KG1 (cell line): ENCODE data around the gene CD58.
"Not testable (repeated sequence)": the region's sequence is repeated elsewhere in the genome, so short reads cannot be mapped to it uniquely, and the experiment has no call there.

ENCODE experiments used
- DNase-seq: peaks from one replicate; lab custom pipeline; 2025; lab: John Stamatoyannopoulos, UW

The CD58 gene

DNA sequence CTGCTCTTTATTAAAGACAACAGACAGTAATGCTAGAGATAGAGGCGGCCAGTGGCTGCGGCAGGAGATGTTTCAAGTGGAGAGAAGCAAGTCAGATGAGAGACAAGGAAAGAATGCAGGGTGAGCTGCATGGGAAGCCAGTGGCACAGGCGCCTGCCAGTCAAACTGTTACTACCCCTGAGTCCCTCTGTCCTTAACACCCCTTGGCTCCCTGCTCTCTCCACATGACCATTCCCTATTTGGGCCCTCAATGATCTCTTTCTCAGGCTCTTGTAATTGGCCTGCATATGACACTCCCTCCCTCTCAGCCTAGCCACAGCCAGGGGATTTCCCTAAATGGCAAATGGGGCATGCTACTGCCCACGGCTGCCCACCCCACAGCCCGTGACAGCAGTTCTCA, 22.6 kb upstream of the CD58 start:
- DNase-seq = not testable (repeated sequence)

DNA sequence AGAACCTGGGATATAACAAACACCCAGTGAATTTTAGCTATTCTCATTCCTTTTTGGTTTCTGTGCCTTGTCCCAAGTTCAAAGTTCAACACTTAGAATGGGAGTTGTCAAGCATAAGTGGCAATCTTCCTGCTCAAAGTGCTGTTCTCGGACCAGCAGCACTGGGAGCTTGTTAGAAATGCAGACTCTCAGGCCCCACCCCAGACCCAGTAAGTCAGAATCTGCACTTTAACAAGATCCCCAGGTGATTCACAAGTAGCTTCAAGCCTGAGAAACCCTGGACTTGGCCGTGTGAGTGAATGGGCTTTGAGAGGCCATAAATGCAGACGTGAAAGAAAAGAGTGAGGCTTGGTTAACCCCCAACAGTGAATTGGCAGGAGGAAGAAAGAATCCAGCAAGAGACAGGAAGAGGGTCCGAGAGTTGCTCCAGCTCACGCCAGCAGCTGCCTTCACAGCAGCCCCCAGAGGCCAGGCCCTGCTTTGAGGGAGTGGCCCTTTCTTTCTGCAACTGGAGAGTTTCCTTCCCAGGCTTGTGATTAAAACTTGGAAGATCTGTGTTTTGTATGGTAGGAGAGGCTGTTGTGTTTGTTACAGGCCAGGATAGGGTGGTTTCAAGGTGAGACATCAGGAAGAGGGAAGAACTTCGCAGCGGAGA, 21.3 kb upstream of the CD58 start:
- DNase-seq = not testable (repeated sequence)

DNA sequence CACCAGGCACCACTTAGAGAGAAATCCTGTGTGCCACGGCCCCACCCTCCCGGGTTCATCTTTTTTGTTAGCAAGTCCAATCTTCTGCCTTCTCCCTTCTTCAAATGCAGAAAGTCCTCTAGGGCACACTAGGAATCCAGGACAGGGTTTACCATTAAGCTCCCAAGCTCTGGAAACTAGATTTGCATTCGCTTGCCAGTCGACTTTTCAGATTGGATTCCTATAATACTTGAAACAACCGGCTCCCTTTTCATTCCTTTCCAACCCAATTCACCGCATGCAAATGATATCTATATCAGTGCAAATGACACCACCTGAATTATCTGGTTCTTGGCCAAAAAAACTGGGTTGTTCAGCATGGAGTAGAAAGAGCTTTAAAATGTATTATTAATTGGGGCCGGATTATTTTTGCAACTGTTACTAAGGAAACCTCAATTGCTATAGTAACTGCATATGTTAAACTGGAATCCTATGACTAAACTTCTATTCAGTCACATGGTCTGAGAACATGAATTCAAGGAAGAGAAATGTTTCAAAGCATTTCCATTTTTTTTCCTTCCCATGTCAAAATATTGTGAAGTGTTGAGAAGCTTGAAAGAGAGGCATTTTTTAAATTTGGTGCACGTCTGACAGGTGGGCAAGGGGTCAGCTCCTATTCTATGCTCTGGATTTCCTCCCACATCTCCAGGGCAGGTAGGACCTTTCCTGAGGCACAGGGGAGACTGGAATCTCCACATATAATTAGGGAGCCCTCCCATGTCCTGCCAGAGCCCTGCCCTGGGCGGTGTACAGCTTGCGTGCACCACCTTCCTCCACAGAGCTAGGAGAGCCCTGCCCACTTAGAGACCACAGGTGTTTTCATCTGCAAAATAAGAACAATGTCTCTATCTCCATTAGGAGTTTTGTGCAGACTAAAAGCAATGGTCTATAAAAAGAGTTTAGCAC, 20.5 kb upstream of the CD58 start:
- not testable (repeated sequence) for DNase-seq

DNA sequence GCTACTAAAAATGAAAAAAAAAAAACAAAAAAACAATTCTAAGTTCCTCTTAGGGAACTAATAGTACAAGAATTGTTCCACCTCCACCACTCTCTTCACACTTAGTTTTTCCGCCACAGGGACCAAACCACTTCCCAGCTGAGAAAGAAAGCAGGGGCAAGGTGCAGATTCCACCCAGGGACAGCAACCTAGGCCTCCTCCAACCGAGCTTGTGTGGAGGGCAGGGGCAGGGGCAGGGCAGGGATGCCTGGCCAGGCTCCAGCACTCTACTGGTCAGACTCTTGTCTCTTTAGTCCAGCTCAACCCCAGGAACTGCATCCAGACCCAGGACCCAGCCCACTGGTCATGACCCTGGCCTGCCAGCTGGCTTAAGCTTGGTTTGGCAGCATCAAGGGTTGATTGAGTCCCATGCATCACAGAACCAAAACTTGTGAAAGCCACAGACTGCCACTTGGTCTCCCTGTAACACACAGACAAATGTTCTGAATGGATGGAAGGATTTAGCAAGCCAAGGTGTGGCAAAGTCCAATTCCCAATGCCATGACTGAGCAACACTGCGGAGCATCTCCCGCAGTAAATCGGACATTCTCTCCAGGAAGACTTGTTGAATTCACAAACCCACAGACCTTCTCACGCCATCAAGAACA, 19.7 kb upstream of the CD58 start:
- DNase-seq = not testable (repeated sequence)

DNA sequence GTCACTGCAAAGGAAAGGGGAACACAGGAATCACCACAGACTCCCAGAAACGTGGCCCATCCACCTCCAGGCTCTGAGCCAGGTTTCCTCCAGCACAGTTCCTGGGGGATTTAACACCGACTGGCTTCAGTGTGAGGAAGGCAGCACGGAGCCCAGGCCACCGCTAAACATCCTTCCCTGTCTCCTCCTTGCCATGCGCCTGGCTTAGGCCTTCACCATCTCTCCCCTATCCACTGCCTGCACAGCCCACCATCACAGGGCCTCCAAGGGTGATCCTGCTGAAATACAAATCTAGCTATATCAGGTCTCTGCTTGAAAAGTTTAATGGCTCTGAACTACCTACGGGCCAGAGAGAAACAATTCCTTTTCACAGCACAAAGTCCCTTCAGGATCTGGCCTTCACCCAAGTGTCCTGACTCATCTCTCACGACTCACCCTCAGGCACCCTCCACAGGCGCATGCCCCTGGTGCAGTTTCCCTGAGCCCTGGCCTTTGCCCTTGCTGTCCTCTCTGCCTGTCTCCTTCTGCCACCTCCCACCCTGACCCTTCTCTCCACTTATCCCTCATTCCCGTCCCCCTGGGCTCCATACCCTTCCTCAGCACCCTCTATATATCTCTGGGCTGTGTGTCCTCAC, 18.4 kb upstream of the CD58 start:
- DNase-seq = not testable (repeated sequence)

DNA sequence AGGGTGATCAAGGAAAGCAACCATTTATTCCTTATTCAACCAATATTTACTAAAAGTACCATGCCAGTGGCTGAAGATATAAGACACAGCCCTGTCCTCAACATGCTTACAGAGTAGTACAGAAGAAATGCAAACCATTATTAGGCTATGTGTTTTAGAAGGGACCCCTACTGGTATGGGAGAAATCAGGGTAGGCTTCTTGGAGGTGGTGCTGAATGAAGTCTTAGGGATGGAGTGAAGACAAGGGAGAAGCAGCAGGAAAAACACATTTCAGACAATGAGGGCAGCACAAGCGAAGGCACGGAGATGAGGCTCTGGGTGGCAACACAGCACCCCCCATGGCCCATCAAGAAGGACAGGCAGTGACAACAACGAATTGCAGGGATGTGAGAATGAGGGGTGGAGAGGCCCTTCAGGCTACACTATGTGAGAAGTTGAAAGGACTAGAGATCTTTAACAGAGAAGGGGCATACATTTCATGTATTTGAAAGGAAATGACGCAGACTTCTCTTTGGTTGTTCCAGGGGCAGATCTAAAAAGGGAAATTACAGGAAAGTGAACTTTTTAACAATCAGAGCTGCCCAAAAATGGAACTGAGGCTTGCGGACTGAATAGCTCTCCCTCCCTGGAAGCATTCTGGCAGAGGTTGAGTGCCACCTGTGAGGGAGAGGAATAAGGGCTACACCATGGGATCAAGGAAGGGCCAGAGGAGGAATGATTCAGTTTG, 16.8 kb upstream of the CD58 start:
- DNase-seq = no peak

DNA sequence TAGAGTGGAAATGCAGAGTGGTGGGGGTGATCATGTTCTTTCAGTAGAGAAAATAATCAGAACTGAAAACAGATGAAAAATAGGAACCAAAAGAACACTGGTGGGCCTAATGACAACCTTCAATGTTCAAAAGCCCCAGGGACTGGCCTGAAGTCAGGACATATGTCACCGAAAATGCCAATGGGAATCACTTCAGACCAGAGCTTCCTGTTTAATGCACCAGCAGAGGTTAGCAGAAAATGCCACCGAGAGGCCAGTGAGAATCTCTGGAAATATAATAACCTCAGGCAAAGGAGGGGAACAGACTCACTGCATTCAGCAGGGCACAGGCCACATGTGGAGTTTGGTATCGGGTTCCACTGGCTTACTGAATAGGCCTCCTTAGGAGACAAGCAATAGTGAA, 15.9 kb upstream of the CD58 start:
- no peak for DNase-seq

DNA sequence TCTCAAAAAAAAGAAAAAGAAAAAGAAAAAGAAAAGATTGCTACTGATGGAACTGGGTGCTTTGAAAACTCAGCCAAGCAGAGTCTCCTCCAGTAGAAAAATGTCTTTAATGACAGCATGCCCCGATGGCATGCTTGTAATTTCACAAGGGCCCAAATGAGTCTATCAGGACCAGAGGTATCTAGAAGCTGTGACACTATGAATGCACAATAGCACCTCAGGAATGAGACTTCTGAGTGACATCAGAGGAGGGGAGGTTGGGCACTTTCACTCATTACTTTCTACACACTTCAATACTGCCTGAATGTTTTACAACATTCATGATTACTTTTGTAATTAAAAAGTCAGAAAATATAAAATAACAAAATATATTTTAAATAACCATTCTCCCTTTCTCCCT, 15.1 kb upstream of the CD58 start:
- DNase-seq = no peak

DNA sequence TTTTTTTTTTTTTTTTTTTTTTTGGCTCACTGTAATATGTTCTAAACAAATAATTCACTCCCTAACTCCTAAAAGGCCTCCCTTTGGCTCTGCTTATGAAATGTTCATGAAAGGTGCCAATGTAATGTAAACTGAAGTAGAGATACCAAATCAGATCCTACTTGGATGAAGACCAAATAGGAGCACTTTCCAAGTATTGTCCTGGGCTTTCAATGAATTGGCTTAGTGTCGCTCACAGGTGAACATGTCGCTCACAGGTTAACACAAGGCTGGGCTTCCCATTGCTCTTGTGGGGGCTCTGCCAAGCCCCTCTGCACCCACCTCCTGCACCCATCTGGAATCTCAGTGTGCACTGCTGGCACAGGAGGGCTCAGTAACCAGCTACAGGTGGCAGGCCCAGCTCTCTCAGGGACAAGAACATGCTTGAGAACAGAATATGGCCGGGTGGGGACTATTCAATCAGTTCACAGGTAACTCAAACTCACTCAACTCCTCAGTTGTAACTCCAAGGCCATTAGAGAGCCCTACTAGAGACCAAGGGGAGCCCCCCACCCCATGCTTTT, 10.6 kb upstream of the CD58 start:
- no peak for DNase-seq

DNA sequence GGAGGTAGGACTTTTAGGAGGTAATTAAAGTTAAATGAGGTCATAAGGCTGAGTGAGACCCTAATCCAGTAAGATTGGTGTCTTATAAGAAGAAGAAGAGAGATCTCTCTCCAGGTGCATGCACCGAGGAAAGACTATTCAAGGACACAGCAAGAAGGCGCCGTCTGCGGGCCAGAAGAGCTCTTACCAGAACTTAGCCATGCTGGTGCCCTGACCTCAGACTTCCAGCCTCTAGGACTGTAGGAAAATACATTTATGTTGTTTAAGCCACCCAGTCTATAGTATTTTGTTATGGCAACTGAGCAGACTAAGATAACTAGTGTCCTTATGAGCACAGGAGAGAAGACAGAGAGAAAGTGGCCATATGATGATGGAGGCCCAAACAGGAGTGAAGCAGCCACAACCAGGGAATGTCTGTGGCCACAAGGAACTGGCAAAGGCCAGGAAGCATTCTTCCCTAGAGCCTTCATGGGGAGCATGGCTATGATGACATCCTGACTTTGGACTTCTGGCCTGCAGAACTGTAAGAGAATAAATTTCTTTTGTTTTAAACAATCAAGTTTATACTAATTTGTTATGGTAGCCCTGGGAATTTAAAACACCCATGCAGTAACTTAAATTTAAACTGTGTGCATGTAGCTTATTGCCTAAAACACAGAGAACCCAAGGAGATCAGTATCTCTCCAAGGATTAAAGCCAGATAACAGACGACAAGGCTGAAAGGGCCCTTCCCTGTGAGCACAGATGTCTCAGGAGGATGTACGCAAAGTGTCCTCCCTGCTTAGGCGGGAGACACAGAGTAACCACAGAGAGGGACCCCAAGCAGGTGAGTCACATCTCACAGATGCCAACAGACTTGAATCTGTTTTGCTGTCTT, 9.9 kb upstream of the CD58 start:
- no peak for DNase-seq

DNA sequence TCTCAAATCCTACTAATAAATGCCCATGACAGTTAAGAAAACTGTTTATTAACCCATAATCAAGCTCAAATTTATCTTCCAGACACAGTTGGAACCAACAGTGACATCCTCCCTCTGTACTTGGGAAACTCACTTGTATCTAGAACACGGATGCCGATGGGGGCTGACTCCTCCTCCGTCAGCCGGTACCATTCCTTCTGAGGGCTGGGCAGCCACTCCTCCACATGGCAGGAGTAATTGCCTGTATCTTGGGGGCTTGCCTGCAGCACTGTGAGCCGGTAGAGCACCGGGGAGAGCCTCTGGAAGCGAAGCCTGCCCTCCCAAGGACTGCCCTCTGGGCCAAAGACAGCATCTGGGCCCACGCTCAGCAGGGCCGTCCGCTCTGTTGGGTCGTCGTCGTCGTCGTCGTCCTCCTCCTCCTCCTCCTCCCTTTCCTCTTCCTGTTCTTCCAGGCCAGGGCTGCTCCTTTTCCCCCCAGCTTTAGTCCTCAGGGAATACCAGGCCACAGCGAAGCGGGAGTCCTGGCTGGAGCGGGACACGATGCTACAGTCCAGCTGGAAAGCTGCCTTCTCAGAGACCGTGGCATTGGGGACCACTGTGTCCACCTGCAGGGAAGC, 8.5 kb upstream of the CD58 start:
- DNase-seq = no peak

DNA sequence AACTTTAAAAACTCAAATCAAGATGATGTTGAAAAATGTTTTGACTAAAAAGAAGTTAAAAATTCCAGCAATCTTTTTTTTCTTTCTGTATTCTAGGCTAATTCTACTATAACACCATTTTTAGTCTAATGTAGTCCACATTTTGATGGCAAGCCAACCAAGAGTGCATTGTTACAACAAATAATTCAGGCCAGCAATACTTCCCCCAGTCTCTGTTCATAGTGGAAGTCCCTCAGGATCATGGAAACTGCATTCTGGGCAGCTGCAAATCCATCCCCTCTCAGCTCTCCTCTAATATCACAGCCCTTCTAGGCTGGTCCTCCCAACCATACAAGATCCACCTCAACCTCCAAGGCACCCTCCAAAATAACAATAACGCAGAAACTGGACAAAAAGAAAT, 7.8 kb upstream of the CD58 start:
- DNase-seq = no peak

DNA sequence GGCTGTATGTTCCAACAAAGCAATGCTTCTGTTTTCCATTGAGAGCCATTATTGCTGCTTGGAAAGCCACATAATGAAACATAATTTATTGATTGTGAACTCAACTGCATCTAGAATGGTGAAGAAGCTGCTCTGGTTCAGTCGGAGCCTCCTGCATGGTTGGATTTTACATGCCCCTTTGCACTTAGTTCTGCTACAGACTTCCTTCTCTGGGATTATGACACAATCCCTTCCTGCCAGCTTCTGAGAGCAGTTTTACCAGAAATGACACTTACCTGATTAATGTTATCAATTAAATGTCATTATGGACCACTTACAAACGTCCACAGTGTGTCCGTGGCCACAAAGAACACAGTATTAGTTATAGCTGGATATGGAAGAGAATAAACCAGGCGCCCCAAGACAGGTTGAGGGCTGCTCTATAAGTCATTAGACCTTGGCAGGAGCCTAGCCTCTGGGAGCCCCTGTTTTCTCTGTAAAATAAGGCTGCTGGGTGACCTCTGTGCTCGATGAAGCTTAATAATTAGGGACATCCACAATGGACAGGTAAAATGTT, 7.0 kb upstream of the CD58 start:
- DNase-seq = no peak

DNA sequence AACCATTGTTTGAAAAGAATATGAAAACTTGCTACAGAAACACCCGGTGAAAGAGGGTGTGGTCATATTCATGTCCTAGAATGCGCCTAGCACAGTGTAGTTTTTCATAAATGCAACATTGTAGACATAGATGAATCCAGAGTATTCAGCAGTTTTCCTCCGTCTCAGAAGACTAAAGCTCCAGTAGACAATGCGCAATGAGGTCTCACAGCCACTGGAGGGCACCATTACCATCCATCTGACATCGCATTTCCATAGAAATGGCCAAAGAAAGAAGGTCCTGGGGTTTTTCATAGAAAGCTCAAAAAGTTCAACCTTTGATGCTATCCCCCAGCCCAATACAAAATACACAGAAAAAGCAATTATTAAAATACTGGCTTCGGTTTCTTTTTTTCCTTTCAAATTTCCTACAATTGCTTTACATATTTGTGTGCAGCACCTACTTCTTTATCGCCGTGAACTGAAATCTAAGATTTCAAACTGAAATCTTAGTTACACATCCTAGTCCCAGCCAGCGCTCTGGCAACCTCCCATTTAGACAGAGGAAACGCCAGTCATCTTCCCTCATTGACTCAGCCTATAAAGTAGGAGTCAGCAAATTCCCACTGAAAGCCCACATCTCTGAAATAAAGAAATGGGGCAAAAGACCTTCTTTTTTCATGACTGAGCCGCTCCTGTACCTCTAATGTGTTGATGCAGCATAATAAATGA, 3.9 kb upstream of the CD58 start:
- DNase-seq = peak; percentile 37

DNA sequence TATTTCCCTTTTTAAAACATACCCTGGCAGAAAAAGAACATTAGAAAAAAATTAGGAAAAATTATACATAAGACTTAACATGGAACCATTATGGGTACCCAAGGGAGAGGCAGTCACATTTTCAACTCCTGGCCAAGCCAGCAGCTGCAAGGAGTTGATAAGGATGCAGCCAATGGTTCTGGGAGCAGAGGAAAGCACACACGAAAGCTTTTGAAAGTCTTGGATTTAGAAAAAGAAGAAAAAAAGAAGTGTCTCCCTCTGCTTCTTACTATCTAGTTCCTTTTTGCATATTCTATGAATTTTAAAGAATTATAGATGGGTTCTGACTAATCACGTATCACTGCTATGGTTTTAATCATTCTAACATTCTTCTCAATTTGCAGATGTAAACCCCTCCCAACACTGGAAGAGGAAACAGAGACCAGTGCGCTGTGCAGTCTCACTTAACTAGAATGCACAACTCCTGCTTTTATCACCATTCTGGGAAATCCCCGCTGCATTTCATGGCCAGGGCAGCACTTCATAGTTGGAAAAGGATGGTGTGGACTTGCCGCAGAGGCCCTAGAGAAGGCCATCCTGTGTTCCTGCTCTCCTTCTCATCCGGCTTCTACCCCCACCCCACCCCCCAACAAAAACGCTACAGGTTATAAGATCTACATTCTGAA, 2.7 kb upstream of the CD58 start:
- no peak for DNase-seq

DNA sequence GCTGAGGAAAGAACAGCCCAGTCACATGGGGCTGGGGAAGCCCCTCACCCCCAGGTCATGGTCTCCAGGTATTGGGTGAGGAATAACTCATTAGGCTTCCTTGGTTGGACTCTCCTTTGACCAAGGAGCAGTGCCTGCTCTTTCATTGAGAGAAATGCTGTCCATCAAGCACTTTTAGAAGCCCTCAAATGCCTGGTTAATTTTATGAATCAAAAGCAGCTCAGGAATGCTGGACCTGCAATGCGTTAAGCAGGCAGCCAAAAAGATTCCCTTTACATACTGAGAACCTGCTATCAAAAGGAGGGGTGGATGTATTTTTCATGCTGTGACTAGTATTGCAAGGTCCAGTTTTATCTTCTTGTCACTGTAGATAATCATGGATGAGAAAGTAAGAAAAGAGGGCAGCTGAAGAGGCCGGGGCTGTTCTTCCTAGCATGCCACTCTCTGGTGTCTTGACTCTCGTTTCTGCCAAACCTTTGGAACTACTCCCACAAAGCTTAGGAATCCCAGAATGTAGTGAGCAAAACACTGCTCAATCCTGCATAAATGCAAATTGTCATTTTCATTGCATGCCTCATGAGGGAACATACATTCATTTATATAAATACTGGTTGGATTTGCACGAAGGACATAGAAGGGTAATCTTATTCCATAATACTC, 2.1 kb upstream of the CD58 start:
- no peak for DNase-seq

DNA sequence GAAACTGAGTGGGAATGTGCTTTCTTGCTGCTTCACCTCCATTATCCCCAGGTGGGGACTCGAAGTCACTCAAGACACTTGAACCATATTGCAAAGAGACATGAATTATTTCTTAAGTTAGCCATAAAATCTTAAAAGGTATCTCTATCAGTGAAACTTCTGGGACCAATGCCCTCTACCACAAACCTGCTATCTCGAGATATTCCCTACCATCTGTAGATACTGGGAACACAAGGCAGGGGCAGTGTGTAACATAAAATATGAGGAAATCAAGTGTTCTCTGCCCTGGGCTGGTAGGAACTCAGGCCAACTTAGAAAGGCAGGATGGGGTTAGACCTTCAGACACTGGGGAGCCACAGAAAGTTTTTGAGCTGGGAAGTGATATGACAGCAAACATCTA, 1.3 kb upstream of the CD58 start:
- no peak for DNase-seq
